DND-41 (cell line): ENCODE results near the gene DOCK4.

Experiments
- ATAC-seq: fragments of 200-7000 bp; cut with Tn5 transposase; 3 replicates; pipeline ENCODE4 v1.9.1; 2021; ENCODE audit warnings: low read depth; ENCODE audit not compliant: insufficient read depth
- DNase-seq: peaks from one replicate; pipeline ENCODE4 v3.0.0-alpha.2; 2020
- H2AFZ ChIP-seq: 2 replicates; pipeline ENCODE4 v1.6.0; 2012; ENCODE audit warnings: low read depth, low read length
- H3K27ac ChIP-seq: 2 replicates; pipeline ENCODE4 v1.5.1; 2012; ENCODE audit warnings: low read length, inconsistent platforms
- H3K27me3 ChIP-seq: fragments of 200-600 bp; sonication (generic); 2 replicates; pipeline ENCODE4 v1.6.0; 2012; ENCODE audit warnings: low read length, mild to moderate bottlenecking, inconsistent platforms; ENCODE audit not compliant: insufficient read depth, poor library complexity
- H3K36me3 ChIP-seq: 2 replicates; pipeline ENCODE4 v1.5.1; 2012; ENCODE audit warnings: low read length, inconsistent platforms; ENCODE audit not compliant: insufficient read depth
- H3K4me1 ChIP-seq: 2 replicates; pipeline ENCODE4 v1.5.1; 2012; ENCODE audit warnings: mild to moderate bottlenecking, low read length; ENCODE audit not compliant: insufficient read depth
- H3K4me2 ChIP-seq: 2 replicates; pipeline ENCODE4 v1.6.0; 2012; ENCODE audit warnings: mild to moderate bottlenecking, moderate library complexity, low read length, inconsistent platforms; ENCODE audit not compliant: insufficient read depth
- H3K4me3 ChIP-seq, 2 experiments: fragments of 200-600 bp in 1 of 2; shearing (Covaris generic) in 1 of 2; 2 replicates each; pipeline ENCODE4 v1.5.1; 2012 to 2016; ENCODE audit warnings: inconsistent platforms in 2 of 2, low read length in 2 of 2, mild to moderate bottlenecking in 2 of 2, low read depth in 1 of 2, moderate library complexity in 1 of 2
- H3K79me2 ChIP-seq: 2 replicates; pipeline ENCODE4 v1.6.0; 2012; ENCODE audit warnings: low read length, inconsistent platforms; ENCODE audit not compliant: insufficient read depth
- H3K9ac ChIP-seq: 2 replicates; pipeline ENCODE4 v1.6.0; 2012; ENCODE audit warnings: low read depth, mild to moderate bottlenecking, inconsistent platforms, low read length, moderate library complexity
- H3K9me3 ChIP-seq: 2 replicates; pipeline ENCODE4 v1.5.1; 2012; ENCODE audit warnings: low read length, moderate library complexity, mild to moderate bottlenecking, inconsistent platforms; ENCODE audit not compliant: insufficient read depth, severe bottlenecking
- H4K20me1 ChIP-seq: 2 replicates; pipeline ENCODE4 v1.6.0; 2012; ENCODE audit warnings: low read length; ENCODE audit not compliant: insufficient read depth
- EZH2 ChIP-seq: IDR thresholded peaks from 3 replicates; pipeline ENCODE4 v1.6.1; 2012; ENCODE audit warnings: borderline replicate concordance, low read depth, mild to moderate bottlenecking, moderate library complexity, low read length, inconsistent platforms; ENCODE audit not compliant: severe bottlenecking
- TF ChIP-seq, protein P1 (sequence below): IDR thresholded peaks from 2 replicates; pipeline ENCODE4 v1.5.1; 2012; ENCODE audit warnings: borderline replicate concordance, low read length, moderate library complexity, mild to moderate bottlenecking; ENCODE audit not compliant: poor library complexity, severe bottlenecking; ENCODE audit errors: extremely low read depth

Gene DOCK4

DNA sequence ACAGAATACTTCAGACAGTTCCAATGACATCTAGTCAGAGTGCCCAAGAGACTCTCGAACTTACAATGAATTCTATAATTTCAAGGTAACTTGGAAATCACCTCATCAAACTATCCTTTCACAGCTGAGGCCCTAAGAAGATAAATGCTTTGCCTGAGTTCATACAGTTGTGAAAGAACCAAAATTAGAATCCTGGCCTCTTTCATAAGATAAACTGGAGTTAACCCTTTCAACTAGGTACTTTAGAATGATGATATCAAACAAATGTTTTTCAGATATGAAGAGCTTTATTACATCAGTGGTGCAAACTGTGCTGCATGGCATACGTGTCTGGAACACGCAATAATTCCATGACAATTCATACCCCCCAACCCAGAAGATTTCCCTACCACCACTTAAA is 17.9 kb downstream of the DOCK4 start:
- H3K9ac ChIP-seq = no peak overlapping the region
- no peaks in the 10 kb centered on the region for H3K36me3 ChIP-seq
- H3K4me1 ChIP-seq = no peaks in the 10 kb centered on the region
- H3K27ac ChIP-seq = no peak overlapping the region
- H3K4me2 ChIP-seq = no peak overlapping the region
- H3K79me2 ChIP-seq = no peaks in the 10 kb centered on the region
- no peak overlapping the region for H2AFZ ChIP-seq
- no peak overlapping the region for H3K4me3 ChIP-seq
- no peak for ATAC-seq
- H3K9me3 ChIP-seq = no peaks in the 10 kb centered on the region
- DNase-seq = no peak
- no peaks in the 10 kb centered on the region for H4K20me1 ChIP-seq
- TF ChIP-seq, protein P1, sequence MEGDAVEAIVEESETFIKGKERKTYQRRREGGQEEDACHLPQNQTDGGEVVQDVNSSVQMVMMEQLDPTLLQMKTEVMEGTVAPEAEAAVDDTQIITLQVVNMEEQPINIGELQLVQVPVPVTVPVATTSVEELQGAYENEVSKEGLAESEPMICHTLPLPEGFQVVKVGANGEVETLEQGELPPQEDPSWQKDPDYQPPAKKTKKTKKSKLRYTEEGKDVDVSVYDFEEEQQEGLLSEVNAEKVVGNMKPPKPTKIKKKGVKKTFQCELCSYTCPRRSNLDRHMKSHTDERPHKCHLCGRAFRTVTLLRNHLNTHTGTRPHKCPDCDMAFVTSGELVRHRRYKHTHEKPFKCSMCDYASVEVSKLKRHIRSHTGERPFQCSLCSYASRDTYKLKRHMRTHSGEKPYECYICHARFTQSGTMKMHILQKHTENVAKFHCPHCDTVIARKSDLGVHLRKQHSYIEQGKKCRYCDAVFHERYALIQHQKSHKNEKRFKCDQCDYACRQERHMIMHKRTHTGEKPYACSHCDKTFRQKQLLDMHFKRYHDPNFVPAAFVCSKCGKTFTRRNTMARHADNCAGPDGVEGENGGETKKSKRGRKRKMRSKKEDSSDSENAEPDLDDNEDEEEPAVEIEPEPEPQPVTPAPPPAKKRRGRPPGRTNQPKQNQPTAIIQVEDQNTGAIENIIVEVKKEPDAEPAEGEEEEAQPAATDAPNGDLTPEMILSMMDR = no peak
- no peak for TF ChIP-seq EZH2
- no peaks in the 10 kb centered on the region for H3K27me3 ChIP-seq

DNA sequence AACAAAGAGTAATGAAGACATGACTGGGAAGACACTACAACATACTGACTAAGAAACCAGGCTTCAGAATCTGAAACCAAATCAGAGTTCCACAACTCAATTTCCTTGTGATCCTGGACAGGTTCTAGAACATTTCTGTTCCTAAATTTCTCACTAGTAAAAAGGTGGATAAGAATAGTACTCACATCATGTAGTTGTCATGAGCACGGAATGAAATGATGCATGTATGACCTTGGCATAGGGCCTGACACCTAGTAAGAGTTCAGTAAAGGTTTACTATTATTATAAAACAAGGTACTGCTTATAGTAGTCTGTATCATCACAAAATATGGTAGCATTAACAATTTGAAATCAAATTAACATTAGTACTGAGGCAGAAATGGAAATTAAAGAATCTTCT is 19.9 kb downstream of the DOCK4 start:
- Histone ChIP-seq H3K9ac (no peak overlapping the region), H3K9me3 (no peaks in the 10 kb centered on the region), H2AFZ (no peak overlapping the region), H3K27ac (no peak overlapping the region), H4K20me1 (no peaks in the 10 kb centered on the region), H3K36me3 (no peaks in the 10 kb centered on the region), H3K4me1 (no peaks in the 10 kb centered on the region), H3K4me2 (no peak overlapping the region), H3K79me2 (no peaks in the 10 kb centered on the region), H3K27me3 (no peaks in the 10 kb centered on the region), H3K4me3 (no peak overlapping the region)
- no peak for ATAC-seq
- TF ChIP-seq, protein P1 = no peak
- no peak for TF ChIP-seq EZH2
- no peak for DNase-seq

GRCh38 chr7:112185005-112185834 is 21.0 kb downstream of the DOCK4 start:
- Histone ChIP-seq H3K4me2 (no peak overlapping the region), H3K9me3 (no peaks in the 10 kb centered on the region), H3K27ac (no peak overlapping the region), H2AFZ (no peak overlapping the region), H3K9ac (no peak overlapping the region), H4K20me1 (no peaks in the 10 kb centered on the region), H3K36me3 (no peaks in the 10 kb centered on the region), H3K4me3 (no peak overlapping the region), H3K79me2 (no peaks in the 10 kb centered on the region), H3K27me3 (no peaks in the 10 kb centered on the region), H3K4me1 (no peaks in the 10 kb centered on the region)
- TF ChIP-seq, protein P1 = no peak
- TF ChIP-seq EZH2 = no peak
- no peak for DNase-seq
- ATAC-seq = no peak

- H3K4me1 ChIP-seq = no peaks in the 10 kb centered on the region
- ATAC-seq = no peak
- H3K9ac ChIP-seq = no peak overlapping the region
These were observed 21.7 kb downstream of the DOCK4 start for GRCh38 chr7:112184455-112184854.

More at GRCh38 chr7:112184455-112184854, 21.7 kb downstream of the DOCK4 start:
- no peaks in the 10 kb centered on the region for H3K36me3 ChIP-seq
- H2AFZ ChIP-seq = no peak overlapping the region
- no peak overlapping the region for H3K27ac ChIP-seq
- H3K79me2 ChIP-seq = no peaks in the 10 kb centered on the region
- no peak overlapping the region for H3K4me3 ChIP-seq
- no peaks in the 10 kb centered on the region for H3K9me3 ChIP-seq
- TF ChIP-seq, protein P1 = no peak
- TF ChIP-seq EZH2 = no peak
- H3K4me2 ChIP-seq = no peak overlapping the region
- H3K27me3 ChIP-seq = no peaks in the 10 kb centered on the region
- no peak for DNase-seq
- no peaks in the 10 kb centered on the region for H4K20me1 ChIP-seq
